HCT116 (cell line): Measurements from ENCODE around the gene CKAP2L. TPM values are rescaled to one million over a fixed set of nuclear protein-coding genes. Genes with fewer than 3 reads are reported as not detected.
"Not testable (repeated sequence)": the region's sequence is repeated elsewhere in the genome, so short reads cannot be mapped to it uniquely, and the experiment has no call there.

Experiments
- ATAC-seq: fragments of 200-7000 bp; cut with Tn5 transposase; 2 replicates; pipeline ENCODE4 v1.9.1; 2020; ENCODE audit warnings: mild to moderate bottlenecking, moderate library complexity
- BruUV-seq: library from RNA; stranded (reverse); fragments of 400-500 nt; replicated peaks from 2 replicates; lab custom pipeline; 2021; lab: Mats Ljungman, UMichigan
- CTCF ChIA-PET: fragments of 300-600 bp; sonication (Branson Sonifier 250); formaldehyde crosslinking; loops from one replicate; lab custom pipeline; 2021; ENCODE audit warnings: antibody characterized with exemption; lab: Charles Lee
- POLR2A ChIA-PET: fragments of 300-600, 350-600 bp; sonication (Branson Sonifier 250); formaldehyde crosslinking; loops from one replicate; lab custom pipeline; 2021; ENCODE audit warnings: antibody characterized with exemption; lab: Charles Lee
- RAD21 ChIA-PET, 2 experiments: fragments of 300-600 bp; sonication (Branson Sonifier 250); formaldehyde crosslinking; loops; one replicate each; lab custom pipeline; 2023; ENCODE audit warnings: low total read pairs in 2 of 2; ENCODE audit not compliant: uncharacterized antibody in 2 of 2, unreplicated experiment in 2 of 2, low non-redundant PET in 1 of 2; lab: Charles Lee
- DNase-seq: peaks from one replicate; pipeline ENCODE4 v3.0.0-alpha.2; 2010; ENCODE audit warnings: low read depth, low spot score
- H2AFZ ChIP-seq: fragments of 200-600 bp; shearing (Covaris generic), sonication (generic); 2 replicates; pipeline ENCODE4 v1.6.1; 2017; ENCODE audit warnings: low read depth, mixed run types, mixed read lengths, antibody characterized with exemption, low read length; ENCODE audit not compliant: poor library complexity, severe bottlenecking
- H3K27ac ChIP-seq: 2 replicates; pipeline ENCODE4 v1.5.1; 2012; ENCODE audit warnings: low read depth, low read length
- H3K27me3 ChIP-seq: fragments of 200-600 bp; sonication (generic); 2 replicates; pipeline ENCODE4 v1.6.1; 2016; ENCODE audit warnings: mixed run types, low read length, mixed read lengths; ENCODE audit not compliant: insufficient read depth
- H3K36me3 ChIP-seq, 2 experiments: fragments of 200-500 bp in 1 of 2; fragments of 200-600 bp in 1 of 2; sonication (Bioruptor generic) in 1 of 2; sonication (generic) in 1 of 2; 2 replicates each; pipeline versions ENCODE4 v1.5.1 to v1.6.1; 2014 to 2016; ENCODE audit warnings: low read length in 2 of 2, inconsistent platforms in 1 of 2, mixed read lengths in 1 of 2, mixed run types in 1 of 2; ENCODE audit not compliant: insufficient read depth in 2 of 2, control insufficient read depth in 1 of 2
- H3K4me1 ChIP-seq, 2 experiments: fragments of 200-600 bp in 1 of 2; sonication (generic) in 1 of 2; 2 replicates each; pipeline versions ENCODE4 v1.5.1 to v1.6.1; 2012 to 2017; ENCODE audit warnings: low read length in 2 of 2, inconsistent platforms in 1 of 2, mild to moderate bottlenecking in 1 of 2, mixed read lengths in 1 of 2, mixed run types in 1 of 2, moderate library complexity in 1 of 2; ENCODE audit not compliant: insufficient read depth in 2 of 2, control insufficient read depth in 1 of 2
- H3K4me2 ChIP-seq: fragments of 200-600 bp; sonication (generic); 2 replicates; pipeline ENCODE4 v1.6.1; 2017; ENCODE audit warnings: mixed run types, low read length, mixed read lengths
- H3K4me3 ChIP-seq, 2 experiments: fragments of 200-600 bp in 1 of 2; sonication (generic) in 1 of 2; replicated peaks in 1 of 2; 2 replicates each; pipeline ENCODE4 v1.5.1; 2011 to 2016; ENCODE audit warnings: low read length in 2 of 2, control low read depth in 1 of 2, low read depth in 1 of 2, mild to moderate bottlenecking in 1 of 2, mixed read lengths in 1 of 2, mixed run types in 1 of 2
- H3K79me2 ChIP-seq: fragments of 200-600 bp; sonication (generic); 2 replicates; pipeline ENCODE4 v1.6.1; 2017; ENCODE audit warnings: mild to moderate bottlenecking, mixed run types, low read length, moderate library complexity, mixed read lengths; ENCODE audit not compliant: insufficient read depth
- H3K9ac ChIP-seq: fragments of 200-600 bp; sonication (generic); 2 replicates; pipeline ENCODE4 v1.6.1; 2016; ENCODE audit warnings: low read length, mixed read lengths
- H3K9me2 ChIP-seq: fragments of 200-600 bp; sonication (generic), shearing (Covaris generic); 2 replicates; pipeline ENCODE4 v1.6.1; 2017; ENCODE audit warnings: mixed run types, mild to moderate bottlenecking, moderate library complexity; ENCODE audit not compliant: insufficient read depth
- H3K9me3 ChIP-seq, 2 experiments: fragments of 200-500 bp in 1 of 2; fragments of 200-600 bp in 1 of 2; sonication (Bioruptor generic) in 1 of 2; sonication (generic) in 1 of 2; 2 replicates each; pipeline ENCODE4 v1.6.1; 2014 to 2017; ENCODE audit warnings: low read length in 2 of 2, mixed read lengths in 2 of 2, inconsistent platforms in 1 of 2, low read depth in 1 of 2, mild to moderate bottlenecking in 1 of 2, mixed run types in 1 of 2, moderate library complexity in 1 of 2; ENCODE audit not compliant: control insufficient read depth in 1 of 2, insufficient read depth in 1 of 2
- H4K20me1 ChIP-seq: fragments of 200-600 bp; sonication (generic), shearing (Covaris generic); 2 replicates; pipeline ENCODE4 v1.6.1; 2017; ENCODE audit warnings: mixed run types, mild to moderate bottlenecking, moderate library complexity; ENCODE audit not compliant: insufficient read depth
- ATF3 ChIP-seq: IDR thresholded peaks from 2 replicates; pipeline ENCODE4 v1.6.1; 2012
- MAX ChIP-seq: IDR thresholded peaks from 2 replicates; pipeline ENCODE4 v1.6.1; 2012
- REST ChIP-seq: IDR thresholded peaks from 2 replicates; pipeline ENCODE4 v1.6.1; 2012; ENCODE audit warnings: low read depth
- SP1 ChIP-seq: IDR thresholded peaks from 2 replicates; pipeline ENCODE4 v1.6.1; 2012; ENCODE audit warnings: low read depth
- SRF ChIP-seq: IDR thresholded peaks from 2 replicates; pipeline ENCODE4 v1.6.1; 2012; ENCODE audit warnings: low read depth
- ZFX ChIP-seq: fragments of 450-650 bp; IDR thresholded peaks from 2 replicates; pipeline ENCODE4 v1.6.1; 2017
- intact Hi-C: fragments of 100-400 bp; cut with micrococcal nuclease; formaldehyde crosslinking; loops from 2 replicates; pipeline ENCODE4 v1.10.0; 2022
- total RNA-seq: library from RNA; stranded (reverse); gene quantifications from one replicate; pipeline ENCODE4 v1.2.1, GENCODE V29; 2021; ENCODE audit not compliant: unreplicated experiment

The CKAP2L gene
- total RNA-seq, 1 experiment from 2014 or later: 27.5 TPM

GRCh38 chr2:112708968-112709367 lies 55.4 kb downstream of the CKAP2L start:
- ChIA-PET RAD21 (no interaction called here), POLR2A (no interaction called here), CTCF (no interaction called here)
- Histone ChIP-seq H4K20me1 (no peaks in the 10 kb centered on the region), H3K4me2 (no peak overlapping the region), H3K36me3 (no peaks in the 10 kb centered on the region), H3K27me3 (no peaks in the 10 kb centered on the region), H3K79me2 (no peaks in the 10 kb centered on the region), H3K9ac (no peak overlapping the region), H3K4me3 (no peak overlapping the region), H3K4me1 (peaks cover 0 to 12% of the 10 kb centered on the region in 2 experiments; a peak in 2 of 4 replicates), H3K9me3 (no peaks in the 10 kb centered on the region), H2AFZ (no peak overlapping the region), H3K27ac (no peak overlapping the region), H3K9me2 (no peaks in the 10 kb centered on the region)
- TF ChIP-seq ZFX (no peak), MAX (no peak), SRF (no peak), ATF3 (no peak), REST (no peak), SP1 (no peak)
- DNase-seq (no peak), ATAC-seq (no peak)
- intact Hi-C loops: no loop called here
- no TSS peak for BruUV-seq

- H3K27ac ChIP-seq, ATAC-seq, H3K9ac ChIP-seq, RAD21 ChIA-PET, H4K20me1 ChIP-seq, BruUV-seq, intact Hi-C loops, H3K9me2 ChIP-seq, H2AFZ ChIP-seq, H3K79me2 ChIP-seq, H3K4me2 ChIP-seq, H3K4me1 ChIP-seq, H3K36me3 ChIP-seq, H3K27me3 ChIP-seq, H3K9me3 ChIP-seq, H3K4me3 ChIP-seq, DNase-seq: not testable (repeated sequence)
- POLR2A ChIA-PET: interaction anchor here (1.2 kb wide), 1 partner anchor 14 kb away, joined by 4 read pairs; no protein-coding TSS in a partner anchor
- CTCF ChIA-PET: interaction anchor here (0.8 kb wide), 1 partner anchor 19 kb away, joined by 3 read pairs; no protein-coding TSS in a partner anchor
Measured at GRCh38 chr2:112706947-112707346, 57.5 kb downstream of the CKAP2L start.
